ENCODE data around the gene HSBP1L1.

DNA sequence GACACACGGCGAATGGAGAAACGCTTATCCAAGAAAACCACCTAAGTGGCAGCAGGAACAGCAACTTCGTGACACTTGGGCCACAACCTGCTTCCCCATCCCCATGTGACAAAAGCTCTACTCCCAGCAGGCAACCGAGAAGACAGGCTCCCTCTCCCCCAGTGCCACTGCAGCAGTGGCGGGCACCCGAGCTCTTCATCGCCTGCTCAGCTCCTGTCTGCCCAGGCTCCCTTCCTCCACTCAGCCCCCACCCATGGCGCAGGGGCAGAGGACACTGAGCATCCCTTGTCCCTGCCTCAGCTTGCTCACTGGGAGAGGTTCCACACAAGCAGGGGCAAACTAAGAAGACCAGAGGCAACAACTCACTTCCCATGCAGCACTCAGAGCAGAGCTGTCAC, 35.9 kb upstream of the HSBP1L1 start:
- TF ChIP-seq POLR2A (IDR thresholded peaks at IDR 0.05) (no peak), EP300 (IDR thresholded peaks at IDR 0.05) (no peak)
- TF ChIP-seq, protein P1, sequence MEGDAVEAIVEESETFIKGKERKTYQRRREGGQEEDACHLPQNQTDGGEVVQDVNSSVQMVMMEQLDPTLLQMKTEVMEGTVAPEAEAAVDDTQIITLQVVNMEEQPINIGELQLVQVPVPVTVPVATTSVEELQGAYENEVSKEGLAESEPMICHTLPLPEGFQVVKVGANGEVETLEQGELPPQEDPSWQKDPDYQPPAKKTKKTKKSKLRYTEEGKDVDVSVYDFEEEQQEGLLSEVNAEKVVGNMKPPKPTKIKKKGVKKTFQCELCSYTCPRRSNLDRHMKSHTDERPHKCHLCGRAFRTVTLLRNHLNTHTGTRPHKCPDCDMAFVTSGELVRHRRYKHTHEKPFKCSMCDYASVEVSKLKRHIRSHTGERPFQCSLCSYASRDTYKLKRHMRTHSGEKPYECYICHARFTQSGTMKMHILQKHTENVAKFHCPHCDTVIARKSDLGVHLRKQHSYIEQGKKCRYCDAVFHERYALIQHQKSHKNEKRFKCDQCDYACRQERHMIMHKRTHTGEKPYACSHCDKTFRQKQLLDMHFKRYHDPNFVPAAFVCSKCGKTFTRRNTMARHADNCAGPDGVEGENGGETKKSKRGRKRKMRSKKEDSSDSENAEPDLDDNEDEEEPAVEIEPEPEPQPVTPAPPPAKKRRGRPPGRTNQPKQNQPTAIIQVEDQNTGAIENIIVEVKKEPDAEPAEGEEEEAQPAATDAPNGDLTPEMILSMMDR (IDR thresholded peaks at IDR 0.05), result no peak
